Activated T-helper 1 cell treated with anti-CD3 and anti-CD28 coated beads, Interleukin-2, amount 50 U/mL, for 16 hours (primary cell): ENCODE results near the gene CCNQ.

Experiments used
- DNase-seq, 2 donors: peaks; one replicate each; pipeline ENCODE4 v3.0.0-alpha.2; 2020; ENCODE audit warnings: low read depth in 1 of 2, low spot score in 1 of 2

The CCNQ gene

GRCh38 chrX:153598541-153599191 lies at the start of gene CCNQ:
Gene CCNQ (minus strand): TSS chrX:153599139. CDS start chrX:153599073, 66 bp downstream.
- no peak for DNase-seq

DNA sequence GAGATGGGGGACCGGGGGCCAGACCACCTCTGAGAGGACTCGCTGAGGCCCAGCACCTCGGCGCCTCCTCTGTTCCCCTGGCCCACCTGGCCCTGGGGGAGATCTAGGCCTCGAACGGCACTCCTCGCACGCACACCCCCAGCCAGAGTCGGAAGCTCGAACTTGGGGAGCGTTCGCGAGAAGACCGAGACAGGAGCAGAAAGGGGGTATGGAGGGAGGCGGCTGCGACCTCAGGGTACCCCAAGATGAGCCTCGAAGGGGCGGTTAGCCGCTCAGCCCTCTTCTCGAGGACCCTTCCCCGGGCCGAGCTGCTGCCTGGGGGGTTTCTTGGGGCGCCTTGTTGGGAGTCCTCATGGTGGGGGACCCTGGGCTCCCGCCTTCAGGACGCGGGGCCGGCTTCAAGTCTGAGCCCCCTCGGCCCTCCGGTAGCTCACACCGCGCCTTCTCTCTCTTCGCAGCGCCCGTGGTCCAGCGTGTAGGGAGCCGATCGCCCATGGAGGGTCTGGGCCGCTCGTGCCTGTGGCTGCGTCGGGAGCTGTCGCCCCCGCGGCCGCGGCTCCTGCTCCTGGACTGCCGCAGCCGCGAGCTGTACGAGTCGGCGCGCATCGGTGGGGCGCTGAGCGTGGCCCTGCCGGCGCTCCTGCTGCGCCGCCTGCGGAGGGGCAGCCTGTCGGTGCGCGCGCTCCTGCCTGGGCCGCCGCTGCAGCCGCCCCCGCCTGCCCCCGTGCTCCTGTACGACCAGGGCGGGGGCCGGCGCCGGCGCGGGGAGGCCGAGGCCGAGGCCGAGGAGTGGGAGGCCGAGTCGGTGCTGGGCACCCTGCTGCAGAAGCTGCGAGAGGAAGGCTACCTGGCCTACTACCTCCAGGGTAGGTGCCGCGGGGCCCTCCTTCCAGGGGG lies 48.8 kb upstream of the CCNQ start:
- DNase-seq = no peak

DNA sequence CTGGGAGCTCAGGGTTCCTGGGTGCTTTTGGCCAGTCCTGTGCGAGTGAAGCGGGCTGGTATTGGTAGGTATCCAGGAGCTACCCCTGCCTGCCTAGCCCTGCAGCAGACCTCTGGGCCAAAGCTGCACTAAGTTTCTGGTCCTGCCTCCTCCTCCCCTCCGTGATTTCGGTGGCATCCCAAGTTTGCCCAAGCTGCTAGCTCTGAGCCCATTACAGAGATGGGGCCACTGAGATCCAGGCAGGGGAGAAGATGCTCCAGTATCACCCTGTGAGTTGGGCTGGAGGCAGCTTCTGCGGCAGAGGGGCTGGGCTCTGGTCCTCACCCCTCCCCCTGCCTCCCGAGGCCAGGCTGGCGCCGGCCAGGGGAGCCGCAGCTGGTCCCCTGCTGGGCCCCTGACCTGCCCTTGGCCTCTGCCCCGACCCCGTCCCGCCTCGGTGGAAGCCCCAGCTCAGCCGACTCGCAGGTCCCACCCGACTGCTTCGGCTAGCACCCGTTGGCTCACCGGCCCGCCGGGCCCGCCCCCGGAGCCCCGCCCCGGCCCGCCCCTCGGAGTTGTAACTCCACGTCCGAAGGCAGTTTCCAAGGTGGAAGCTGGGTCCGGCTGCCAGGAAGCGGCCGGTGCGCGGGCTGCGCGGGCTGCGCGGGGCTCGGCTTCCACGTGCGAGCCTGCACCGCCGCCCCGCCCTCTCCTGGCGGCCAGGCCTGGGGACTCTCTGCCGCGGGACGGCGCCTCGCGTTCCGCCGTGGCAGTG lies 47.9 kb upstream of the CCNQ start, which contains the start of gene DUSP9:
Gene DUSP9, plus strand, starts transcription at position 584 of the 754 bp plus-strand sequence. CDS start 751 bp downstream, outside the sequence.
- no peak for DNase-seq

DNA sequence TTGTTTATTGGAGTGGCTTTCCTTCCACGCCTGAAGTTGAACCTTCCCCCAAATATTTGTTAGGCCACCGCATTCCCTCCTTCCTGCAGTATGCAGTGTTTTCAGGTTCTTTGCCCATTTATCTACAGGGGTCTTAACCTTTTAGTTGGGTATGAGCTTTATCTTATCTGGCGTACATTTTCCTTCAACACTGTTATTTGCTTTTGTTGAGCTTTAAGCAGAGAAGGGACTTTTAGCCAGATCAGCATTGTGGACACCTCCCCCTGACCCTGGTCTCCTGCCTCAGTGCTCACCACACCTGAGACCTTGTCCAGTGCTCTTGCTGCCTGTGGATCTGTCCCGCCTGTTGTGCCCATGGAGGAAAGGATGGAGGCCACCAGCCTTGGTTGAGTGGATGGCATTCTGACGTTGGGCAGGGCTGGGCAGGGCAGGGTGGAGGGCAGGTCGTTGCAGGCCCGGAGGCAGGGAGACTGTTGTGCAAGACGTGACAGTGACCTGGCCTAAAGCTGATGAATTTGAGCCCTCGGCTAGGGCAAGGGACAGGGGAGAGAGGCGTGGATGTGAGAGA lies 47.1 kb upstream of the CCNQ start:
- no peak for DNase-seq

DNA sequence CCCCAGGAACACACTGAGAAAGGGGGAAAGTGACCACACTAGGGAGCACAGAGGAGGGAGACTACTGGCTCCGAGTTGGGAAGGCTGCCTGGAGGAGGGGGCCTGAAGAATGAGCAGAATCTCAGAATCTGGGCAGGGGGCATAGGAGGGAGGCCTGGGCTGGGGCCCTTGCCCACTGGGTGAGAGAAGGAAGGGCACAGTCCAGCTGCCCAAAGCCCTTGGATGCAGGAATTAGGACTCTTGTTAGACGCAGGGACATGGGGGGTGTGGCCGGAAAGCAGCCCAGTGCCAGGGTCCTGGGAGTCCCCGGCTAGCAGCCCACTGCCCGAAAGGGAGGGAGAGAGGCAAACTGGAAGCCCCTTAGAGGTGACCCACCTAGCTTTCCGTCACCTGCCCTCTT lies 46.2 kb upstream of the CCNQ start:
- no peak for DNase-seq

DNA sequence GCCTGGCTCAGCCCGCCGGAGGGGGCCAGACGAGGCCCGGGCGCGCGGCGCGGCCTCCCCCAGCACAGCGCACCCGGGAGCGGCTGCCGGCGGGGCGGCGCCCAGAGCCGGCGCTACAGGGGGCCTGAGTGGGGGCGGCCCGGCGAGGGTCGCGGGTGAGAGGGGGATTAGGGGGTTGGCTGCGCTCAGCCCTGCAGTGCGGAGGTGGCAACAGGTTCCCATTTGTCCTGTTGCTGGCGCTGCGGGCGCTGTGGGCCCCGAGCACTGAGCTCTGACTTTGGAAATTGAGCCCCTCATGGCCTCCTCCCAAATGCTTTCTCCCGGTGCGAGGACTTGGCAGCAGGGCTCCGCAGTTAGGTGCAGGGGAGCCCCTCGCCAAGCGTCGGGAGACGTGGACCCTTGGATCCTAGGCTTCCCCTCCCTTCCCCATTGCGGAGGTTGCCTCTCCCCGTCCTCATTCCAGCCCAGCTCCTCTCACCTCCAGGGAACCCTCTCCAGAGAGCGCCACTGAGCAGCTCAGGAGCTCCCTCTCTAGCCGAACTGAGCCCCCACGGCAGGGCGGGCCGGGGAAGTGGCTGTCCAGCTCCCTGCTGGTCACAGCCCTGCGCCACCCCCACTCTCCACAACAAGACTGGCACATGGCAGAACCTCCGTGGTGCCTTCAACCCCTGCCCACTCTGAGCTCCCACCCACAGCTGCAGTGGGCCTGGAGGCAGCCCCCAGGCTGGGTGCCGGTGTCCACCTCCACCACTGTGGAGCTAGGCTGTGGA lies 45.6 kb upstream of the CCNQ start:
- DNase-seq = no peak

- DNase-seq = no peak
These were observed 44.8 kb upstream of the CCNQ start for GRCh38 chrX:153643431-153644351.

DNA sequence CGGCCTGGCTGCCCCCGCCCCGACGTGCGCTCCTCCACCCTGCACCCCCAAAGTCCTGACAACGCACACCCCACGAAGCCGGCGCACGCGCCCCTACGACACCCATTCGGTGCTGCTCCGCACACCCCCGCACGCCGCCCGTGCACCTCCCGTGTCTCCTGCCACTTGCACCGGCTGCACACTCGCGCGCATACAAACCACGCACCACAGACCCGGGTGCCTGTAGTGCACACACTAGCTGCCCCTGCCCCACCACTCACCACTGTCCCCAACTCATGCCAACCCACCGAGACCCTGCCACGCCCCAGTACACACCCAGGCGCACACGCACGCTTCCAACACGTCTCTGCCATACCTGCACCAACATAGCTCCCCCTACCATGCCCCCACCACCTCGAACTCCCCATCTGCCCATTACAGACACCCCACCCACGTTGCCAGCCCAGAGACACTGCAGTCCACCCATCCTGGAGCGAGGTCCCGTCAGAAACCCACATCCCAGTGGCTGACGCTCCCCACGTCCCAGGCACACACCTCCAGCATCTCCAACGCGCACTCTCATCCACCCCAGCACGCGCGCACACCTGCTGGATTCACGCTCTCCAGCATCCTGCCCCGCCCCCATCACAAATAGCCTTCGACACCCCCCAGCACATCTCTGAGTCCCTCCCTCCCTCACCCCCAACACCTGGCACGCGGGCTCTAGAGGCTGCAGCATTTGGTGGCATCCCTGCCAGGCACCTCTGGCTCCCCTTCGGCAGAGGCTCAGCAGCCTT lies 43.9 kb upstream of the CCNQ start:
- DNase-seq = no peak

- no peak for DNase-seq
These were observed 43.2 kb upstream of the CCNQ start for GRCh38 chrX:153642051-153642654.

- DNase-seq = no peak
These were observed 42.7 kb upstream of the CCNQ start for GRCh38 chrX:153641627-153642026.

GRCh38 chrX:153640736-153641575 lies 42.0 kb upstream of the CCNQ start:
- no peak for DNase-seq

DNA sequence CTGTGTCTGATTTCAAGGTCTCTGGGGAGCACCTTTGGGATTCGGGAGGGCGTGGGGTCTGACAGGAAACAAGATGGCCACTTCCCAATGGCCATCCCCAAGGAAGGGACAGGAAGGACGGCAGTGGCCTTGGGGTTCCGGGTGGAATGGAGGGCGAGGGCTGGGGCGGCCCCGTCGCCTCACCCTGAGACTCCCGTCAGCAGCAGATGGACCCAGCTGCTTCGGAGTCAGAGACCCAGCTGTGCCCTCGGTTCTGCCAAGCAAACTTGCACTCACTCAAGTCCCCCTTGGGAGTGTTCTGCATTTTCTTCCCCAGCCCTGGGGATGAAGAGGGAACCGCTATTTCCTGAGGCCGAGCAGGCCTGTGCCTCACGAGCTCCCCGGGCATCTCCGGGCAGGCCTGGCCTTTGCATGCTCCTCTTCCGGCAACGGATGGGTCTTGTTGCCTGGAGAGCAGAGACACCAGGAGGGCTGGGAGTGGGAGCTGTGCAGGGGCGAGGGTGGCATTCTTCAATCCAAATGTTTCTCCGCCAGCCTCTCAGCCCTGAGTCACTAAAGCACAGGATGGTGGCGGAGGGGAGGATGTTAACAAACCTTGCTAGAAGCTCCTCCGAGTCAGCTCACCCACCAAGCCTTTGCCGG lies 41.2 kb upstream of the CCNQ start:
- no peak for DNase-seq

GRCh38 chrX:153639177-153640044 lies 40.5 kb upstream of the CCNQ start:
- DNase-seq = no peak

- no peak for DNase-seq
These were observed 39.7 kb upstream of the CCNQ start for GRCh38 chrX:153638436-153639176.

- DNase-seq = no peak
These were observed 39.1 kb upstream of the CCNQ start for GRCh38 chrX:153638041-153638371.
